Effector CD4-positive, alpha-beta T cell (primary cell): ENCODE results near the gene DNER.

Experiments used
- DNase-seq: peaks from one replicate; pipeline ENCODE4 v3.0.0-alpha.2; 2020

The DNER gene

GRCh38 chr2:229485857-229486256 lies 228.5 kb downstream of the DNER start:
- DNase-seq, result no peak

GRCh38 chr2:229477269-229477755 lies 237.0 kb downstream of the DNER start:
- no peak for DNase-seq

DNA sequence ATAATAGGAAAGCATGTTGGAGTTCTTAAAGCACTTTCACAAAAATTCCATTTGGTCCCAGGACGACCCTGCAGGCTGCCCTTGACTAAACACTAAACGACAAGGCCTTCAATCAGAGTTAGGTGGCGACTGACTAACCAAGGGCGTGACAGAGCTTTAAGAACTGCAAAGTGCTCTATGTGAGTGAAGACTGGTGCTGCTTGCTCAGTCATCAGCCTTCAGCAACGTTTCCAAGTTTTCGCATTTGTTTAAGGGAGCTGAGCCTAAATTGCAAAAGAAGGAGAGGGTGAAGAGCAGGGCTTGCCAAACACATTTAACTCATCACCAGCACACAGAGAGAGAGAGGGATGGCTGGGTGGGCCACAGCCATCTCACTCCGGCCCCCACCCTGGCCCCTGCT lies 238.6 kb downstream of the DNER start:
- no peak for DNase-seq

DNA sequence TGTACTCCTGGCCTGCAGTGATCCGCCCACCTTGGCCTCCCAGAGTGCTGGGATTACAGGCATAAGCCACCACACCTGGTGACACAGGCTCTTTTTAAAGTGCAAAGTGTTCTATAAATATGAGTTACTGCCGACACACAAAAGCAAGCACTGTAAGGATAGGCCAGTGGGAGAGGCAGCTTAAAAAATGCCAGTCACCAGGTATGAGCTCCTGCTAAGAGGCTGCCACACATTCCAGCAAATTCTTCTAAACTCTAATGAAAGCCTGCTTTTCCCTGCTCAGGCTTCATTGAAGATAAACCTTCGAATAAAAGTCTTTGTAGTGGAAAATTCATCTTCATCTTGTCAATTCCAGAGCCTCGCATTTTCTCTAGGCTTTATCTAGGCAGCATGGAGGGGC lies 240.2 kb downstream of the DNER start:
- DNase-seq, result no peak

DNA sequence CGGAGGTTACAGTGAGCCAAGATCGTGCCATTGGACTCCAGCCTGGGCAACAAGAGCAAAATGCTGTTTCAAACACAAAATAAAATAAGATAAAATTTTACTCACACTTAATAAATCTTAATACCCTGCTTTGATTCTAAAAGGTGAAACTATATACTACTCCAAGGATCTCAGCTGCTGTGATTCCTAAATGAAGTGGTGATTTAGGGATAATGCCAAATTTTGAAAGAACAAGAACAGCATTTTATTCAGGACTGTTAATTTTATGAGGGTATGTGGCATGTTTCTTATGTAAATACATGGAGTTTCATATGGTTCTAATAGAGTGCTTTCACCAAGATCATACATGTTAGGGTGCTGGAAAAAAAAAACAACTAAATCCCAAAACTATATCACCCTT lies 243.6 kb downstream of the DNER start:
- no peak for DNase-seq

DNA sequence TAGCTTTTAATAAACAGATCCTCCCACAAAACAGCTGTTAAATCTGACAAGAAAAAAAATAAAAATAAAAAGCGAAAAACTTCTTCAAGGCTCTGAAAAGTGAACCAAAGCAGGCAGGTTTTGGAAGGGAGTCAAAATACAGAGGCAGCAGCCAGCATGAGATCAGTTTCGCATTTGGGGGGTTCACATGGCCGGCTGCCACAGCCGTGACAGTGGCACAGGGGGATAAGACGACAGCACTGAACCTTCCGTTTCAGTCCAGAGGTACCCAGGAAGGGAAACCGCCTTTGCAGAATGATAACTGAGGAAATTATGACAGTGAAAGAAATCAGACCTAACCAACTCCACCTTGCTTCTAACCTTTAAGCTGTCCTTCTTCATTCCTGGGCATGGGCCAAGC lies 246.6 kb downstream of the DNER start:
- no peak for DNase-seq

DNA sequence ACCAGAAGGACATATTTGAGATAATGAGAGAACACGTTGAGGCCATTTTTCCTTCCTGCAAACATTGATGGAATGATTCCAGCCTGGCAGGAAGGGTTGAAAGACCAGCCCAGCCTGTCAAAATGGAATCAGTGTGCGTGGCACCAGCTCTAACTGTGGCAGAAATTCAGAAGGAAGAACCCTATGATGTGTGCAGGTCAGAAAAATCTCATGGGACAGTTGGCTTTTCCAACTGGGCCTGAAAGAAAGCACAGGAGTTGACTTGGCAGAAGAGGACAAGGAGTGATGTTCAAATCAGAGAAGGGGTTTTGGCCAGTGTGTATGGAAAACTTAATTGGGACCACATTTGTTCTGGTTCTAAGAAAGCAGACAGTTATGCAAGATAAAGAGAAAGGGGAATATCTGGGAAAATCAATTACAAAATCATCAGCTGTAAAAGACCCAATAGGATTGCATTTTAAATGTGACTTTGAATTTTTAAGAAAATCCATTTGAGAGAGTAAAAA lies 250.5 kb downstream of the DNER start:
- no peak for DNase-seq

GRCh38 chr2:229462112-229462511 lies 252.2 kb downstream of the DNER start:
- no peak for DNase-seq

GRCh38 chr2:229456091-229456490 lies 258.3 kb downstream of the DNER start:
- no peak for DNase-seq

GRCh38 chr2:229454934-229455631 lies 259.3 kb downstream of the DNER start:
- no peak for DNase-seq

DNA sequence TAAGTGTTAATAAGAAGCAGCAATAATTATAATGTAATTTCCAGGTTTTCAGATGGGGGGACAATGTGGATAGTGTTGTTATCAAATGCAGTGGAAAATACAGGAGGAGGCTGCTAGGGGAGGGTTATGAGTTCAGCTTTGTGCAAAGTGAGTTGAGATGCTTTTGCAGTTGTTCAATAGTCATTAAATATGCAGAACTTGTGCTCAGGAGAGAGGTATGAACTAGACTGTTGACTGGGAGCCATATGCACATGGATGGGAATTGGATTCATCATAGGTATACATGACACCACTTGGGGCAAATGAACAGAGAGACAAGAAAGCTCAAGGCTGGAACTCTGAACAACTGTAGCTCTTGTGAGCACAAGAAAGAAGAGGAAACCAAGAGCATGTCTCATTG lies 261.1 kb downstream of the DNER start:
- no peak for DNase-seq

DNA sequence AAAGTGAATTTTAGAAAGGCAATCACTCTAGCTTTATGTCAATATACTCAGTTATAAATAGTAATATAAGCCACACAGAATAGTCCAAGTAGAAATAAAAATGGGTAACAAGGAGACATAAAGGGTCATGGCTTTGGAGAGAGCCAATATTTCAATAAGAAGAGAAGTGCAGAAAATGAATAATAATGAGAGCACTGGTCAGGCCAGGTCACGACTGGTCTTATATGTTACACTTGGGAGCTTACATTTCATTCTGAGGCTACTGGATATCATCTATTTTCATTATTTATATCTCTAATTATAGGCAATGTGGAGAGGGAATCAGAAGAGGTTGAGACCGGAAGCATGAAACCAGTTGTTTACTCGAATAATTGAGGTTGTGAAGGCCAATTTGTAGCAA lies 262.5 kb downstream of the DNER start:
- no peak for DNase-seq

DNA sequence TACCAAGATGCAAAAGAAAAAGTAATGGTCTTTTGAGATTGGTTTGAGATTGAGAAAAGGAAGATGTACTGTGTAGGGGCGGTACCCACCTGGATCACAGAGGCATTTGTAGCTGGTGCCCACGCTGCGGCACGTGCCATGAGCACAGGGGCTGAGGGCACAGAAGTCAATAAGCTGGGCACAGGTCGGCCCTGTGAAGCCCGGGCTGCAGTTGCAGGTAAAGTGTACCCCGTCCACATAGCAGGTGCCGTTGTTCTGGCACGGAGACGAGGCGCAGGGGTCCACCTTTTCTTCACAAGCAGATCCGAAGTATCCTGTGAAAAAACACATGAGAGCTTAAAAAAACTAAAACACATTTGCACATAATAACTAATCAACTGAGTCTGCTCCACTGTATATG lies 267.1 kb downstream of the DNER start:
- no peak for DNase-seq

GRCh38 chr2:229446350-229446749 lies 268.0 kb downstream of the DNER start:
- no peak for DNase-seq

DNA sequence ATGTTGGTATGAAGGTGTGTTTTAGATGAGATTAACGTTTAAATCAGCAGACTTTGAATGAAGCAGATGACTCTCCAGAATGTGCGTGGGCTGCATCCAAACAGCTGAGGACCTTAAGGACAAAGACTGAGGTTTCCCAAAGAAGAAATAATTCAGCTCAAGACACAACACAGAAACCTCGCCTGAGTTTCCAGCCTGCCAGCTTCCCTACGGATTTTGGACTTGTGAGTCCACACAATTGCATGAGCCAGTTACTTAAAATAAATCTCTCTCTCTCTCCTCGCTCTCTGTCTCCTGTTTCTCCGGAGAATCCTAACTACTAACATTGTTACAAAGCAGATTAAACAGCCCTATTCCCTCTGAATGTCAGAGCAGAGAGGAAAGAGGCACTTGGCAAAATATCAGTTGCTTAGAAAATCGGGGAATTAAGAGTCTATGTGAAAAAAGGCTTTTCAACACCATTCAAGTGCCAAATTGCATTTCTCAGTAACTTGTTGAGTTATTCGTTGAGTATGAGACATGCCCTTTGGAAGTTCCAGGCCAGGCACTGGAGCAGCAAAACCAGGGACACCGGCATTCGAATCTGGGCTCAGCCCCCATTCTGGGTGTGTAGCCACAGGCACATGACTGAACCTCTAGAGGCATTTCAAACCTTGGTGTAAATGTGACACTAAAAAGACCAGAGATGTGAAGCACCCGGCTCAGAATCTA lies 268.7 kb downstream of the DNER start:
- DNase-seq, result no peak

- no peak for DNase-seq
Measured at GRCh38 chr2:229445019-229445418, 269.3 kb downstream of the DNER start.

DNA sequence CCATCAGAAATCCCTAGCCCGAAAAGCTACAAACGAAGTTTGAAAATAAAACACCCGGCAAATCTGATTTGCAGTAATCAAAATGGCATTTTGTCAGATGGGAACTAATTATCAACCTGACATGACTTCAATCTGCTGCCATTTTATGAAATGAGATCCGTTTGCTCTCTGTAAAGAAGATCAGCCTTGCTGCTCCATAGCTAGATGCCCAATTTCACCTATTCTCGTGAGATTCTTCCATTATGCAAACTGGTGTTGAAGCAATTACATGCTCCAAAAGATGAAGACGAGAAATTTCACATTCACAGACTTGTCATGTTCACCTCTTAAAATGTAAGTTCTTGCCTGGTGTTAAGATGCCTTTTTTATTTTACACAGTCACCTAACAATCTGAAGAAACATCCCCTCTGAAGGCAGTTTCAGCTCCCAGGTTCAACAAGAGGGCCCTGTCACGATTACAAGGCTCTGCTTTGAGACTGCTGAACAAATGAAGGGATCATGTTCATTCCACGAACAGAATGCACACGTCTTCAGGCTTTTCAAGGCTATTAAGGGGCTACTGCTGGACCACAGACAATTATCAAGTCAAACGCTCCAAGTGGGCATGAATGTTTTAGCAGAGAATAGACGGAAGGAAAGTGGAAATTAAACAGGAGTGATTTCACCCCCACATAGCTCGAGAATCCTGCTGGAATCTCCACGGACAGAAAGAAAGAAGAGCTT lies 270.6 kb downstream of the DNER start:
- no peak for DNase-seq

DNA sequence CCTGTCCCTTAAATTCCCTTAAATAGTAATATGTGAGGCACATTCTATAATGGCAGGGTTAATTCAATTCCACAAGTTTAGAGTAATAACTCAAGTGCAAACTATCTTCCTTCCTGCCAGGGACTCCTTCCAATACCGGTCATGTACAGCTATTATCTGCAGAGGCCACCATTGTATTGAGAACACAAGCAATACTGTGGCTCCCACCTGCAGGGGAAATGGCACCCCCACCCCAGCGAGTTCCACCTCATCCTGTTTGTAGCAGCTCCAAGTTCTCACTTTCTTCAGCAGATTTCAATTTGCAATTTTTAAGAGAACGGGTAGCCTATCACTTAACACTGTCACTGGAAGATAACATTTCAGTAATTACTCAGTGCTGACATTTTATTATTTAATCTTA lies 271.2 kb downstream of the DNER start:
- no peak for DNase-seq

DNA sequence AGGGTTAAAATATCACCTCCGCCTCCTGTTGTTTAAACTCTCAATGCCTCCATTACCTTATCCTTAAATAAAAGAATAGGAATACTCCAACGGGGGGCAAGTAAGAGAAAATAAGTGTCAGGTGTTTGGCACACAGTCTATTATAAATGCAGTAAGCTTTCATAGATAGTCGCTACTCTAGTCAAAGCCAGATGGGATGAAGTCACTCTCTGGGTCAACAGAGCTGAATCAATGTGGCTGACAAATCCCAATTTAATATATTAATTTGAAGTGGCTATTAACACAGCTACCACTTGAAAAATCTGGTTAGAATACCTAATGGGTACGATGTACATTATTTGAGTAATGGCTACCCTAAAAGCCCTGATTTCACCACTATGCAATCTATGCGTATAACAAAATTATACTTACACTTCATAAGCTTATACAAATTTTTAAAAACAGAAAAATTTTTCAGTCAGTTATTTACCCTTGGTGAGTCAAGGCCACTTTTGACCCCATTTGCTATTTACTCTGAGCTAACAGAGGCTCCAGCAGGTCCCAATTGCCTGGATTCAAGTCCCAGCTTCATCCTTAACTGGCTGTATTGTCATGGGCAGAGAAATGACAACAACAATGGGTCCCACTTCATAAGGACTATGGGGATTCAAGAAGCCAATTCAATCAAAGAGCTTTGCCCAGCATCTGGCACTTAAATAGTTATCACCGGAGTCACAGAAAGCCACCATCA lies 275.8 kb downstream of the DNER start:
- DNase-seq, result no peak

DNA sequence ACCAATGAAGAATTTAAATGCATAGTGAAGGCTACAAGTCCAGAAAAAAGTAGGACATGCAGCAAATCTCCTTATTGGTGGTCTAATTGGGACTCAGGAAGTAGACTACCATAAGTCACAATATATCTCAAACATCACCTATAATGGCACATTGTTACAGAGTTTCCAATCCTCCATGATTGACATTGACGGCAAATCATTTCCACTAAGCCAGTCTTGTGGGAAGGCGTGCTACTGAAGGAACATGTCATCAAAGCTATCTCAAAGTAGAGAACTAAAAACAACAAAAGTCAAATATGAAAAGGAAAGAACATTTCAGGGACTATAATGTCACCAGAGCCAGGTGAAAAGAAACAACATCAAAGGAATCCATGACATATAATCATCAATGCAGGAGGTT lies 276.9 kb downstream of the DNER start:
- DNase-seq, result no peak

DNA sequence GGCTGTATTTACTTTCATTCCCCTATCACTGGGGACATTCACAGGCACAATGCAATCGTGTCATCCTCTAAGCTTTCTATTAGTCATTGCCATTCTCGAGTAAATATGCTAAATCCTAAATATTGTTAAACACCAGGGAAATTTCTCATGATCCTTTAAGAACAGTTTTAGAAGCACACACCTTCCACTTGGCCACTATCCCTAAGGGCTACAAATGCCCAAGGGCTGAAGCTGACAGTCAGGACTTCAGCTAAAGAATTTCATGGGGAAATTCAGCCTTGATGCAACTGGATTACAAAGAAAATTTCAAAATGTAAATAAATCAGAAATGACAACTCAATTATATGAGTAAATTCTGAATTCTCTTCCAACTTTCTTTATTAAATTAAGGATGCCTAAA lies 280.2 kb downstream of the DNER start:
- DNase-seq, result no peak

DNA sequence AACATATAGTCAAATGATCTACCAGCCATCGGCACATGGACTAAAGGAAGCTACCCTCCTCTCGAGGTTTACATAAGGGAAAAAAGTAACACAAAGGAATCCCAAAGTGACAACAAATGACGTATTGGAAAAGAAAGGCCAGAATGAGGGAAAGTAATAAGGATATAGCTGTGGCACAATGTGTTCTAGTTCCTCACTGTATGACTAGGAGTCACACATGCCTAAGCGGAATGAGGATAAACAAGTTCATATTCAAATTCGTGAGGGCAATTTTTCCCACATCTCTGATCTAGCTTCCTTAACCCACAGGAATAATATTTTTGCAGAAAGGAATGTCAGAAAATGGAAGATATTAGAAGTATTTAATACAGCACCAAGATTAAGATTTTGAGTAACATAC lies 281.0 kb downstream of the DNER start:
- DNase-seq, result no peak

DNA sequence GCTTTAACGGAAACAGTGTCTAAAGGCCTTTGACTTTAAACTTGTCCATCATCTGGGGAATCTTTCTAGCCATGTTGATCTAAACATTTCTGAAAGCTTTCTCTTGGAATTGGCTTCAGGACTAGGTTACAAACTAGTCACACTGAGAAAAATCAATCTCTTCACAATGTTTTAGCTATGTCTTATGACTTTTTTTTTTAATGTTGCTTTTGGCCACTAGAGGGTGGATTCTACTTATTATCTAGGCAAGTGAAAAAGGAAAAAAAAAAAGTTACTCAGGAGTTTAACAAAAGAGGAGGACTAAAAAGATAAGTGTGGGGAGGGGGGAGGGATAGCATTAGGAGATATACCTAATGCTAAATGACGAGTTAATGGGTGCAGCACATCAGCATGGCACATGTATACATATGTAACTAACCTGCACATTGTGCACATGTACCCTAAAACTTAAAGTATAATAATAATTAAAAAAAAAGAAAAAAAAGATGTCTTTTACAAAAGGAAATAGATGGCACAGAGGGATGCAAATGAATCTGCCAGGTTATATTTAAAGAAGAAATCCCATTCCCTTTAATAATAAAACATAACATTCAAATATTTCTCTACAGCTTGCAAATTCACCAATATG lies 282.9 kb downstream of the DNER start:
- no peak for DNase-seq
